Measurements from ENCODE around the gene FCHO1. TPM values are rescaled to one million over a fixed set of nuclear protein-coding genes. Genes with fewer than 3 reads are reported as not detected.

FCHO1 gene
- total and polyA plus RNA-seq, 11 donors: 0.29 to 3.3 (median 0.67) TPM

- 93 to 99% (median 95%) methylated on average over 14 to 59 of the region's 59 CpGs for WGBS, 4 donors
- Histone ChIP-seq H3K27ac (no peak overlapping the region), H3K4me3 (no peak overlapping the region), H3K9me3 (peaks cover 0 to 3% (median 0%) of the 10 kb centered on the region in 12 donors), H3K27me3 (no peaks in the 10 kb centered on the region), H3K36me3 (peaks cover 2 to 86% (median 72%) of the 10 kb centered on the region in 9 donors), H3K4me1 (peaks cover 0 to 24% (median 16%) of the 10 kb centered on the region in 12 donors)
- TF ChIP-seq CTCF (IDR thresholded peaks at IDR 0.05) (no peak), POLR2A (IDR thresholded peaks at IDR 0.05) (no peak)
- intact Hi-C loops (cut with DNase I): no loop called here
- ATAC-seq (no peak), DNase-seq (peak in 1 of 5 donors; percentile 41)
Observed at GRCh38 chr19:17726136-17726741, 25.0 kb upstream of the FCHO1 start.

- intact Hi-C loops (cut with DNase I): no loop called here
- Histone ChIP-seq H3K27me3 (no peaks in the 10 kb centered on the region), H3K4me1 (peaks cover 0 to 24% (median 7%) of the 10 kb centered on the region in 12 donors), H3K27ac (no peak overlapping the region), H3K36me3 (peaks cover 2 to 95% (median 80%) of the 10 kb centered on the region in 9 donors), H3K4me3 (no peak overlapping the region), H3K9me3 (peaks cover 0 to 5% (median 0%) of the 10 kb centered on the region in 12 donors)
- peak in 1 of 5 donors; percentile 53 for DNase-seq
- TF ChIP-seq POLR2A (IDR thresholded peaks at IDR 0.05) (no peak), CTCF (IDR thresholded peaks at IDR 0.05) (no peak)
- WGBS, 4 donors: 91 to 95% (median 93%) methylated on average over 21 to 62 of the region's 62 CpGs
- ATAC-seq: no peak
Observed at GRCh38 chr19:17726964-17727773, 24.1 kb upstream of the FCHO1 start.

GRCh38 chr19:17727843-17728242 lies 23.4 kb upstream of the FCHO1 start:
- no peak for TF ChIP-seq CTCF (IDR thresholded peaks at IDR 0.05)
- no peak for TF ChIP-seq POLR2A (IDR thresholded peaks at IDR 0.05)
- no peak for ATAC-seq
- H3K4me1 ChIP-seq: peaks cover 0 to 17% (median 2%) of the 10 kb centered on the region in 12 donors
- peaks cover 2 to 100% (median 85%) of the 10 kb centered on the region in 9 donors for H3K36me3 ChIP-seq
- H3K9me3 ChIP-seq: peaks cover 0 to 5% (median 0%) of the 10 kb centered on the region in 12 donors
- no peak overlapping the region for H3K4me3 ChIP-seq
- intact Hi-C loops (cut with DNase I): no loop called here
- no peak for DNase-seq
- no peak overlapping the region for H3K27ac ChIP-seq
- H3K27me3 ChIP-seq: no peaks in the 10 kb centered on the region
- 86 to 96% (median 93%) methylated on average over 19 of the region's 19 CpGs for WGBS, 4 donors

- peaks cover 0 to 16% (median 0%) of the 10 kb centered on the region in 12 donors for H3K4me1 ChIP-seq
- intact Hi-C loops (cut with DNase I): no loop called here
- no peak overlapping the region for H3K4me3 ChIP-seq
- DNase-seq (no peak), ATAC-seq (peak in 1 of 4 donors; percentile 19)
- H3K27ac ChIP-seq: no peak overlapping the region
- TF ChIP-seq POLR2A (IDR thresholded peaks at IDR 0.05): no peak
- TF ChIP-seq CTCF (IDR thresholded peaks at IDR 0.05): no peak
- peaks cover 0 to 88% (median 73%) of the 10 kb centered on the region in 9 donors for H3K36me3 ChIP-seq
- H3K9me3 ChIP-seq: peaks cover 0 to 5% (median 0%) of the 10 kb centered on the region in 12 donors
- 94 to 97% (median 96%) methylated on average over 11 to 22 of the region's 22 CpGs for WGBS, 4 donors
- no peaks in the 10 kb centered on the region for H3K27me3 ChIP-seq
Observed at GRCh38 chr19:17733127-17733526, 18.1 kb upstream of the FCHO1 start.
